DOHH2 (cell line): ENCODE data around the gene DIP2C.

Experiments used
- H3F3A ChIP-seq: fragments of 200-600 bp; sonication (generic), shearing (Covaris generic); 2 replicates; pipeline ENCODE4 v1.6.0; 2016; ENCODE audit warnings: antibody characterized with exemption, mild to moderate bottlenecking; ENCODE audit not compliant: control insufficient read depth, insufficient read depth
- H3K27ac ChIP-seq: fragments of 200-600 bp; sonication (generic); 2 replicates; pipeline ENCODE4 v1.5.1; 2014; ENCODE audit warnings: low read depth, mild to moderate bottlenecking, low read length, moderate library complexity
- H3K27me3 ChIP-seq: fragments of 200-600 bp; sonication (generic); 2 replicates; pipeline ENCODE4 v1.6.1; 2014; ENCODE audit warnings: mild to moderate bottlenecking, low read length, mixed read lengths; ENCODE audit not compliant: control insufficient read depth
- H3K36me3 ChIP-seq: fragments of 200-600 bp; sonication (generic); 2 replicates; pipeline ENCODE4 v1.6.1; 2014; ENCODE audit warnings: mild to moderate bottlenecking, low read length, moderate library complexity, mixed read lengths; ENCODE audit not compliant: control insufficient read depth
- H3K4me1 ChIP-seq: fragments of 200-600 bp; sonication (generic); 2 replicates; pipeline ENCODE4 v1.6.1; 2014; ENCODE audit warnings: mild to moderate bottlenecking, low read length, mixed read lengths; ENCODE audit not compliant: control insufficient read depth
- H3K4me2 ChIP-seq: fragments of 200-600 bp; sonication (generic); 2 replicates; pipeline ENCODE4 v1.6.0; 2014; ENCODE audit warnings: mild to moderate bottlenecking, low read length, moderate library complexity
- H3K4me3 ChIP-seq: fragments of 200-600 bp; sonication (generic); 2 replicates; pipeline ENCODE4 v1.5.1; 2014; ENCODE audit warnings: mild to moderate bottlenecking, low read length, mixed read lengths
- H3K79me2 ChIP-seq: fragments of 200-600 bp; sonication (generic); 2 replicates; pipeline ENCODE4 v1.6.1; 2014; ENCODE audit warnings: mild to moderate bottlenecking, low read length, mixed read lengths; ENCODE audit not compliant: control insufficient read depth
- H3K9me2 ChIP-seq: fragments of 200-600 bp; sonication (generic); replicated peaks from 2 replicates; pipeline ENCODE4 v1.6.1; 2014; ENCODE audit warnings: mild to moderate bottlenecking, low read length, mixed read lengths; ENCODE audit not compliant: control insufficient read depth
- H3K9me3 ChIP-seq: fragments of 200-600 bp; sonication (generic); 2 replicates; pipeline ENCODE4 v1.6.1; 2014; ENCODE audit warnings: antibody characterized with exemption, low read length, mixed read lengths; ENCODE audit not compliant: control insufficient read depth, insufficient read depth
- H4K20me1 ChIP-seq: fragments of 200-600 bp; sonication (generic); 2 replicates; pipeline ENCODE4 v1.6.0; 2014; ENCODE audit warnings: low read depth, mild to moderate bottlenecking, antibody characterized with exemption, low read length, moderate library complexity; ENCODE audit not compliant: control insufficient read depth, insufficient read depth
- CTCF ChIP-seq: fragments of 200-600 bp; sonication (generic); IDR thresholded peaks from one replicate; pipeline ENCODE4 v1.5.1; 2014; ENCODE audit warnings: antibody characterized with exemption, mild to moderate bottlenecking, low read depth, low read length; ENCODE audit not compliant: poor library complexity, severe bottlenecking
- EZH2phosphoT487 ChIP-seq: fragments of 200-600 bp; sonication (generic); IDR thresholded peaks from 2 replicates; pipeline ENCODE4 v1.6.1; 2017; ENCODE audit warnings: borderline replicate concordance, mild to moderate bottlenecking, antibody characterized with exemption, low read length, moderate library complexity, mixed read lengths

DIP2C gene

GRCh38 chr10:442209-442608 is 247.3 kb downstream of the DIP2C start:
- Histone ChIP-seq H4K20me1 (no peaks in the 10 kb centered on the region), H3K9me3 (no peaks in the 10 kb centered on the region), H3K4me3 (no peak overlapping the region), H3K27me3 (no peaks in the 10 kb centered on the region), H3K27ac (no peak overlapping the region), H3K79me2 (peaks cover 3% of the 10 kb centered on the region; the same call in 1 of the 2 replicates), H3K4me2 (no peak overlapping the region), H3F3A (peaks cover 12% of the 10 kb centered on the region), H3K36me3 (peaks cover 68% of the 10 kb centered on the region), H3K4me1 (no peaks in the 10 kb centered on the region), H3K9me2 (no peaks in the 10 kb centered on the region)
- no peak for TF ChIP-seq EZH2phosphoT487
- no peak for TF ChIP-seq CTCF

GRCh38 chr10:441659-442058 is 247.8 kb downstream of the DIP2C start:
- peaks cover 67% of the 10 kb centered on the region for H3K36me3 ChIP-seq
- H3K4me3 ChIP-seq, result no peak overlapping the region
- no peaks in the 10 kb centered on the region for H3K4me1 ChIP-seq
- no peaks in the 10 kb centered on the region for H4K20me1 ChIP-seq
- TF ChIP-seq EZH2phosphoT487 (no peak), CTCF (no peak)
- no peaks in the 10 kb centered on the region for H3K9me3 ChIP-seq
- H3K79me2 ChIP-seq, result no peaks in the 10 kb centered on the region; the same call in 1 of the 2 replicates
- H3K27ac ChIP-seq, result no peak overlapping the region
- no peak overlapping the region for H3K4me2 ChIP-seq
- peaks cover 12% of the 10 kb centered on the region for H3F3A ChIP-seq
- no peaks in the 10 kb centered on the region for H3K27me3 ChIP-seq
- H3K9me2 ChIP-seq, result no peaks in the 10 kb centered on the region

GRCh38 chr10:440127-440526 is 249.3 kb downstream of the DIP2C start:
- Histone ChIP-seq H3K9me2 (no peaks in the 10 kb centered on the region), H3K27ac (no peak overlapping the region), H4K20me1 (no peaks in the 10 kb centered on the region; the same call in 1 of the 2 replicates), H3K9me3 (no peaks in the 10 kb centered on the region), H3F3A (peaks cover 12% of the 10 kb centered on the region), H3K4me1 (no peaks in the 10 kb centered on the region), H3K27me3 (no peaks in the 10 kb centered on the region), H3K36me3 (peaks cover 57% of the 10 kb centered on the region), H3K4me2 (no peak overlapping the region), H3K4me3 (no peak overlapping the region), H3K79me2 (no peaks in the 10 kb centered on the region)
- TF ChIP-seq CTCF (no peak), EZH2phosphoT487 (no peak)
